ENCODE measurements around the gene GAGE12H.
"Not testable (repeated sequence)": the region's sequence is repeated elsewhere in the genome, so short reads cannot be mapped to it uniquely, and the experiment has no call there.

Gene GAGE12H, protein sequence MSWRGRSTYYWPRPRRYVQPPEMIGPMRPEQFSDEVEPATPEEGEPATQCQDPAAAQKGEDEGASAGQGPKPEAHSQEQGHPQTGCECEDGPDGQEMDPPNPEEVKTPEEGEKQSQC

DNA sequence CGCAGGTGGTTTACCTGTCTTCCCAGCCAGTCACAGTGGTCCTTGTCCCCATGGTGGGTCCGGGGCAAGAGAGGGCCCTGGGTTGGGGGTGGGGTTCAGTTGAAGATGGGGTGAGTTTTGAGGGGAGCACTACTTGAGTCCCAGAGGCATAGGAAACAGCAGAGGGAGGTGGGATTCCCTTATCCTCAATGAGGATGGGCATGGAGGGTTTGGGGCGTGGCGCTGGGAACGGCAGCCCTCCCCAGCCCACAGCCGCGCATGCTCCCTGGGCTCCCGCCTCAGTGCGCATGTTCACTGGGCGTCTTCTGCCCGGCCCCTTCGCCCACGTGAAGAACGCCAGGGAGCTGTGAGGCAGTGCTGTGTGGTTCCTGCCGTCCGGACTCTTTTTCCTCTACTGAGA lies at the start of gene GAGE12H:
TSS of gene GAGE12H (plus strand) at position 301 of the 400 bp plus-strand sequence. CDS start 1,155 bp downstream, outside the sequence.
- not testable (repeated sequence) for H2AFZ ChIP-seq (ENCODE audit: low read depth, low read length, severe bottlenecking); H3K36me3 ChIP-seq (ENCODE audit: low read length); H3F3A ChIP-seq (ENCODE audit: insufficient read depth); H3K9me2 ChIP-seq (replicated peaks; ENCODE audit: insufficient read depth, low read length); H3K27ac ChIP-seq (ENCODE audit: low read depth, low read length); H3K9ac ChIP-seq (ENCODE audit: low read length); H3K79me2 ChIP-seq (ENCODE audit: insufficient read depth, low read length); H3K9me3 ChIP-seq (ENCODE audit: insufficient read depth, low read length); H4K20me1 ChIP-seq (ENCODE audit: low read depth, low read length); H3K4me3 ChIP-seq (ENCODE audit: insufficient read depth, low read length, poor library complexity, severe bottlenecking); H3K4me2 ChIP-seq (ENCODE audit: low read depth, low read length, poor library complexity, severe bottlenecking); H3K27me3 ChIP-seq (ENCODE audit: low read length)

DNA sequence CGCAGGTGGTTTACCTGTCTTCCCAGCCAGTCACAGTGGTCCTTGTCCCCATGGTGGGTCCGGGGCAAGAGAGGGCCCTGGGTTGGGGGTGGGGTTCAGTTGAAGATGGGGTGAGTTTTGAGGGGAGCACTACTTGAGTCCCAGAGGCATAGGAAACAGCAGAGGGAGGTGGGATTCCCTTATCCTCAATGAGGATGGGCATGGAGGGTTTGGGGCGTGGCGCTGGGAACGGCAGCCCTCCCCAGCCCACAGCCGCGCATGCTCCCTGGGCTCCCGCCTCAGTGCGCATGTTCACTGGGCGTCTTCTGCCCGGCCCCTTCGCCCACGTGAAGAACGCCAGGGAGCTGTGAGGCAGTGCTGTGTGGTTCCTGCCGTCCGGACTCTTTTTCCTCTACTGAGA lies 47.9 kb upstream of the GAGE12H start, which contains the start of gene GAGE12C:
TSS of gene GAGE12C (plus strand) at position 301 of the 400 bp plus-strand sequence. CDS start 1,155 bp downstream, outside the sequence.
- not testable (repeated sequence) for H3K36me3 ChIP-seq (ENCODE audit: low read length); H3F3A ChIP-seq (ENCODE audit: insufficient read depth); H3K9me3 ChIP-seq (ENCODE audit: insufficient read depth, low read length); H2AFZ ChIP-seq (ENCODE audit: low read depth, low read length, severe bottlenecking); H3K9ac ChIP-seq (ENCODE audit: low read length); H3K27ac ChIP-seq (ENCODE audit: low read depth, low read length); H4K20me1 ChIP-seq (ENCODE audit: low read depth, low read length); H3K9me2 ChIP-seq (replicated peaks; ENCODE audit: insufficient read depth, low read length); H3K27me3 ChIP-seq (ENCODE audit: low read length); H3K79me2 ChIP-seq (ENCODE audit: insufficient read depth, low read length); H3K4me2 ChIP-seq (ENCODE audit: low read depth, low read length, poor library complexity, severe bottlenecking); H3K4me3 ChIP-seq (ENCODE audit: insufficient read depth, low read length, poor library complexity, severe bottlenecking)

DNA sequence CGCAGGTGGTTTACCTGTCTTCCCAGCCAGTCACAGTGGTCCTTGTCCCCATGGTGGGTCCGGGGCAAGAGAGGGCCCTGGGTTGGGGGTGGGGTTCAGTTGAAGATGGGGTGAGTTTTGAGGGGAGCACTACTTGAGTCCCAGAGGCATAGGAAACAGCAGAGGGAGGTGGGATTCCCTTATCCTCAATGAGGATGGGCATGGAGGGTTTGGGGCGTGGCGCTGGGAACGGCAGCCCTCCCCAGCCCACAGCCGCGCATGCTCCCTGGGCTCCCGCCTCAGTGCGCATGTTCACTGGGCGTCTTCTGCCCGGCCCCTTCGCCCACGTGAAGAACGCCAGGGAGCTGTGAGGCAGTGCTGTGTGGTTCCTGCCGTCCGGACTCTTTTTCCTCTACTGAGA lies 38.3 kb upstream of the GAGE12H start, which contains the start of gene GAGE12D:
TSS of gene GAGE12D (plus strand) at position 301 of the 400 bp plus-strand sequence. CDS start 1,155 bp downstream, outside the sequence.
- not testable (repeated sequence) for H3K4me3 ChIP-seq (ENCODE audit: insufficient read depth, low read length, poor library complexity, severe bottlenecking); H3K4me2 ChIP-seq (ENCODE audit: low read depth, low read length, poor library complexity, severe bottlenecking); H3K27ac ChIP-seq (ENCODE audit: low read depth, low read length); H3K79me2 ChIP-seq (ENCODE audit: insufficient read depth, low read length); H3K27me3 ChIP-seq (ENCODE audit: low read length); H3F3A ChIP-seq (ENCODE audit: insufficient read depth); H3K36me3 ChIP-seq (ENCODE audit: low read length); H3K9me3 ChIP-seq (ENCODE audit: insufficient read depth, low read length); H4K20me1 ChIP-seq (ENCODE audit: low read depth, low read length); H2AFZ ChIP-seq (ENCODE audit: low read depth, low read length, severe bottlenecking); H3K9me2 ChIP-seq (replicated peaks; ENCODE audit: insufficient read depth, low read length); H3K9ac ChIP-seq (ENCODE audit: low read length)

DNA sequence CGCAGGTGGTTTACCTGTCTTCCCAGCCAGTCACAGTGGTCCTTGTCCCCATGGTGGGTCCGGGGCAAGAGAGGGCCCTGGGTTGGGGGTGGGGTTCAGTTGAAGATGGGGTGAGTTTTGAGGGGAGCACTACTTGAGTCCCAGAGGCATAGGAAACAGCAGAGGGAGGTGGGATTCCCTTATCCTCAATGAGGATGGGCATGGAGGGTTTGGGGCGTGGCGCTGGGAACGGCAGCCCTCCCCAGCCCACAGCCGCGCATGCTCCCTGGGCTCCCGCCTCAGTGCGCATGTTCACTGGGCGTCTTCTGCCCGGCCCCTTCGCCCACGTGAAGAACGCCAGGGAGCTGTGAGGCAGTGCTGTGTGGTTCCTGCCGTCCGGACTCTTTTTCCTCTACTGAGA lies 28.8 kb upstream of the GAGE12H start, which contains the start of gene GAGE12E:
TSS of gene GAGE12E (plus strand) at position 301 of the 400 bp plus-strand sequence. CDS start 1,155 bp downstream, outside the sequence.
- not testable (repeated sequence) for H3K27ac ChIP-seq (ENCODE audit: low read depth, low read length); H3K4me2 ChIP-seq (ENCODE audit: low read depth, low read length, poor library complexity, severe bottlenecking); H3K79me2 ChIP-seq (ENCODE audit: insufficient read depth, low read length); H3K9ac ChIP-seq (ENCODE audit: low read length); H3K36me3 ChIP-seq (ENCODE audit: low read length); H3K4me3 ChIP-seq (ENCODE audit: insufficient read depth, low read length, poor library complexity, severe bottlenecking); H2AFZ ChIP-seq (ENCODE audit: low read depth, low read length, severe bottlenecking); H4K20me1 ChIP-seq (ENCODE audit: low read depth, low read length); H3F3A ChIP-seq (ENCODE audit: insufficient read depth); H3K27me3 ChIP-seq (ENCODE audit: low read length); H3K9me2 ChIP-seq (replicated peaks; ENCODE audit: insufficient read depth, low read length); H3K9me3 ChIP-seq (ENCODE audit: insufficient read depth, low read length)

DNA sequence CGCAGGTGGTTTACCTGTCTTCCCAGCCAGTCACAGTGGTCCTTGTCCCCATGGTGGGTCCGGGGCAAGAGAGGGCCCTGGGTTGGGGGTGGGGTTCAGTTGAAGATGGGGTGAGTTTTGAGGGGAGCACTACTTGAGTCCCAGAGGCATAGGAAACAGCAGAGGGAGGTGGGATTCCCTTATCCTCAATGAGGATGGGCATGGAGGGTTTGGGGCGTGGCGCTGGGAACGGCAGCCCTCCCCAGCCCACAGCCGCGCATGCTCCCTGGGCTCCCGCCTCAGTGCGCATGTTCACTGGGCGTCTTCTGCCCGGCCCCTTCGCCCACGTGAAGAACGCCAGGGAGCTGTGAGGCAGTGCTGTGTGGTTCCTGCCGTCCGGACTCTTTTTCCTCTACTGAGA lies 19.2 kb upstream of the GAGE12H start, which contains the start of gene GAGE12F:
TSS of gene GAGE12F (plus strand) at position 301 of the 400 bp plus-strand sequence. CDS start 1,155 bp downstream, outside the sequence.
- H3K9ac ChIP-seq (ENCODE audit: low read length); H3K27ac ChIP-seq (ENCODE audit: low read depth, low read length); H3K9me3 ChIP-seq (ENCODE audit: insufficient read depth, low read length); H3K27me3 ChIP-seq (ENCODE audit: low read length); H2AFZ ChIP-seq (ENCODE audit: low read depth, low read length, severe bottlenecking); H3K4me2 ChIP-seq (ENCODE audit: low read depth, low read length, poor library complexity, severe bottlenecking); H4K20me1 ChIP-seq (ENCODE audit: low read depth, low read length); H3K36me3 ChIP-seq (ENCODE audit: low read length); H3K9me2 ChIP-seq (replicated peaks; ENCODE audit: insufficient read depth, low read length); H3F3A ChIP-seq (ENCODE audit: insufficient read depth); H3K79me2 ChIP-seq (ENCODE audit: insufficient read depth, low read length); H3K4me3 ChIP-seq (ENCODE audit: insufficient read depth, low read length, poor library complexity, severe bottlenecking): not testable (repeated sequence)

DNA sequence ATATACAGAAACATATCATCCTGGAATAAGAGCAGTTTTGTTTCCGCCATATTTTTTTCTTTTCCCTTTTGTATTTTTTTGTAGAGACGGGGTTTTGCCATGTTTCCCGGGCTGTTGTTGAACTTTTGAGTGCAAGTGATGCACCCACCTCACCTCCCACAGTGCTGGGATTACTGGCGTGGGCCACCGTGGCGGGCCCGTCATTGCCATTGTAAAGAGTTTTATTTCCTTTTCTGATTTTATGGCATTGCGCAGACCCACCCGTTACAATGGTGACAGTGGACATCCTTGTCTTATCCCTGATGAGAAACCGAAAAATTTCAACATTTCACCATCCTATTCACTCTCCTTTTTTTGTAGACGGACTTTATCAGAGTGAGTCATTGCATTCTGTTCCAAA lies 11.0 kb upstream of the GAGE12H start:
- H4K20me1 ChIP-seq (ENCODE audit: low read depth, low read length); H3K27me3 ChIP-seq (ENCODE audit: low read length); H3K79me2 ChIP-seq (ENCODE audit: insufficient read depth, low read length); H3K4me2 ChIP-seq (ENCODE audit: low read depth, low read length, poor library complexity, severe bottlenecking); H2AFZ ChIP-seq (ENCODE audit: low read depth, low read length, severe bottlenecking); H3K4me3 ChIP-seq (ENCODE audit: insufficient read depth, low read length, poor library complexity, severe bottlenecking); H3K9me2 ChIP-seq (replicated peaks; ENCODE audit: insufficient read depth, low read length); H3K9ac ChIP-seq (ENCODE audit: low read length); H3K27ac ChIP-seq (ENCODE audit: low read depth, low read length); H3F3A ChIP-seq (ENCODE audit: insufficient read depth); H3K36me3 ChIP-seq (ENCODE audit: low read length); H3K9me3 ChIP-seq (ENCODE audit: insufficient read depth, low read length): not testable (repeated sequence)

DNA sequence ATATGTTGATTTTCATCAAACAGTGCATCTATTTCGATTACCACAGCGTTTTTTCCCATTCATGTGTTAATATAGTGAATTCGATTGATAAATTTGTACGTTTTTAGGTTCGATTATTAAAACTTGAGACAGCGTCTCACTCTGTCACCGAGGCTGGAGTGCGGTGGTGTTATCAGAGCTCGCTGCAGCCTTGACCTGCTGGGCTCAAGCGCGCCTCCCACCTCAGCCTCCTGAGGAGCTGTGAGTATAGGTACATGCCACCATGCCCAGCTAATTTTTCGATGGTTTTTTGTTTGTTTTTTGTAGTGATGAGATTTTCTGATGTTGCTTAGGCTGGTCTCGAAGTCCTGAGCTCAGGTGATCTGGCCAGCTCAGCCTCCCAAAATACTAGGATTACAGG lies 10.6 kb upstream of the GAGE12H start:
- H3K9ac ChIP-seq (ENCODE audit: low read length); H2AFZ ChIP-seq (ENCODE audit: low read depth, low read length, severe bottlenecking); H3K9me3 ChIP-seq (ENCODE audit: insufficient read depth, low read length); H3K36me3 ChIP-seq (ENCODE audit: low read length); H4K20me1 ChIP-seq (ENCODE audit: low read depth, low read length); H3K9me2 ChIP-seq (replicated peaks; ENCODE audit: insufficient read depth, low read length); H3K27ac ChIP-seq (ENCODE audit: low read depth, low read length); H3K4me2 ChIP-seq (ENCODE audit: low read depth, low read length, poor library complexity, severe bottlenecking); H3F3A ChIP-seq (ENCODE audit: insufficient read depth); H3K4me3 ChIP-seq (ENCODE audit: insufficient read depth, low read length, poor library complexity, severe bottlenecking); H3K27me3 ChIP-seq (ENCODE audit: low read length); H3K79me2 ChIP-seq (ENCODE audit: insufficient read depth, low read length): not testable (repeated sequence)

DNA sequence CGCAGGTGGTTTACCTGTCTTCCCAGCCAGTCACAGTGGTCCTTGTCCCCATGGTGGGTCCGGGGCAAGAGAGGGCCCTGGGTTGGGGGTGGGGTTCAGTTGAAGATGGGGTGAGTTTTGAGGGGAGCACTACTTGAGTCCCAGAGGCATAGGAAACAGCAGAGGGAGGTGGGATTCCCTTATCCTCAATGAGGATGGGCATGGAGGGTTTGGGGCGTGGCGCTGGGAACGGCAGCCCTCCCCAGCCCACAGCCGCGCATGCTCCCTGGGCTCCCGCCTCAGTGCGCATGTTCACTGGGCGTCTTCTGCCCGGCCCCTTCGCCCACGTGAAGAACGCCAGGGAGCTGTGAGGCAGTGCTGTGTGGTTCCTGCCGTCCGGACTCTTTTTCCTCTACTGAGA lies 9.6 kb upstream of the GAGE12H start, which contains the start of gene GAGE12G:
TSS of gene GAGE12G (plus strand) at position 301 of the 400 bp plus-strand sequence. CDS start 1,155 bp downstream, outside the sequence.
- not testable (repeated sequence) for H2AFZ ChIP-seq (ENCODE audit: low read depth, low read length, severe bottlenecking); H3K9ac ChIP-seq (ENCODE audit: low read length); H4K20me1 ChIP-seq (ENCODE audit: low read depth, low read length); H3K9me3 ChIP-seq (ENCODE audit: insufficient read depth, low read length); H3K27ac ChIP-seq (ENCODE audit: low read depth, low read length); H3K27me3 ChIP-seq (ENCODE audit: low read length); H3K4me2 ChIP-seq (ENCODE audit: low read depth, low read length, poor library complexity, severe bottlenecking); H3K9me2 ChIP-seq (replicated peaks; ENCODE audit: insufficient read depth, low read length); H3K4me3 ChIP-seq (ENCODE audit: insufficient read depth, low read length, poor library complexity, severe bottlenecking); H3K79me2 ChIP-seq (ENCODE audit: insufficient read depth, low read length); H3K36me3 ChIP-seq (ENCODE audit: low read length); H3F3A ChIP-seq (ENCODE audit: insufficient read depth)
